PFSK-1 (cell line): ENCODE results near the gene GABRR2.
A peak's percentile ranks its signal among the peaks of the same experiment; 100 is the strongest.

Experiments
- FOXP2 ChIP-seq: optimal IDR thresholded peaks from 2 replicates; pipeline ENCODE3; 2011; ENCODE audit warnings: borderline replicate concordance, control low read depth, inconsistent platforms; ENCODE audit not compliant: insufficient read depth; ENCODE audit errors: extremely low read length, extremely low read depth
- POLR2AphosphoS5 ChIP-seq: IDR thresholded peaks from 2 replicates; pipeline ENCODE4 v1.6.1; 2012; ENCODE audit warnings: low read depth, mild to moderate bottlenecking, control low read depth, low read length, moderate library complexity
- SIN3A ChIP-seq: IDR thresholded peaks from 2 replicates; pipeline ENCODE4 v1.6.1; 2012; ENCODE audit warnings: mild to moderate bottlenecking, low read length, moderate library complexity, borderline replicate concordance; ENCODE audit not compliant: insufficient read depth
- TAF1 ChIP-seq: IDR thresholded peaks from 2 replicates; pipeline ENCODE4 v1.6.1; 2012; ENCODE audit warnings: low read length, control low read depth, borderline replicate concordance; ENCODE audit not compliant: insufficient read depth
- TF ChIP-seq, protein P1 (sequence below), 2 experiments: IDR thresholded peaks; 2 replicates each; pipeline versions ENCODE4 v1.6.1 to v1.8.0; 2011 to 2012; ENCODE audit warnings: low read depth in 2 of 2, low read length in 2 of 2, control low read depth in 1 of 2, inconsistent platforms in 1 of 2, mild to moderate bottlenecking in 1 of 2, moderate library complexity in 1 of 2; ENCODE audit not compliant: insufficient read depth in 1 of 2

The GABRR2 gene

DNA sequence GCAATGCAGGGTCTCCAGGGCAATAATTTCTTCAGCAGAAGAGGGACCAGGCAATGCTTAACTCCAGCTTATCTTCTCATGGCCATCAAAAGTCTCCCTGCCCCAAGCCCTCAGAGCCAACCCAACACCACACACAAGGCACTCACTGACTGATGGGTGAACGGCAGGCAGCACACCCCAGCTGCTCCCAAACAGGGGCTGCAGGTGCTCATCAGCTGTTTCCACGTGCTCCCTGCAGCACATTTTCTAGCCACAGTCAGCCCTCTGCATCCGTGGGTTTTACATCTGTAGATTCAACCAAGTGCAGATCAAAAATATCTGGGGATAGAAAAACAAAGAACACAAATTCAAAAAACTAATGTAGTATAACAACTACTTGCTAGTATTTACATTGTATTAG lies 94.0 kb downstream of the GABRR2 start:
- TF ChIP-seq, protein P1, sequence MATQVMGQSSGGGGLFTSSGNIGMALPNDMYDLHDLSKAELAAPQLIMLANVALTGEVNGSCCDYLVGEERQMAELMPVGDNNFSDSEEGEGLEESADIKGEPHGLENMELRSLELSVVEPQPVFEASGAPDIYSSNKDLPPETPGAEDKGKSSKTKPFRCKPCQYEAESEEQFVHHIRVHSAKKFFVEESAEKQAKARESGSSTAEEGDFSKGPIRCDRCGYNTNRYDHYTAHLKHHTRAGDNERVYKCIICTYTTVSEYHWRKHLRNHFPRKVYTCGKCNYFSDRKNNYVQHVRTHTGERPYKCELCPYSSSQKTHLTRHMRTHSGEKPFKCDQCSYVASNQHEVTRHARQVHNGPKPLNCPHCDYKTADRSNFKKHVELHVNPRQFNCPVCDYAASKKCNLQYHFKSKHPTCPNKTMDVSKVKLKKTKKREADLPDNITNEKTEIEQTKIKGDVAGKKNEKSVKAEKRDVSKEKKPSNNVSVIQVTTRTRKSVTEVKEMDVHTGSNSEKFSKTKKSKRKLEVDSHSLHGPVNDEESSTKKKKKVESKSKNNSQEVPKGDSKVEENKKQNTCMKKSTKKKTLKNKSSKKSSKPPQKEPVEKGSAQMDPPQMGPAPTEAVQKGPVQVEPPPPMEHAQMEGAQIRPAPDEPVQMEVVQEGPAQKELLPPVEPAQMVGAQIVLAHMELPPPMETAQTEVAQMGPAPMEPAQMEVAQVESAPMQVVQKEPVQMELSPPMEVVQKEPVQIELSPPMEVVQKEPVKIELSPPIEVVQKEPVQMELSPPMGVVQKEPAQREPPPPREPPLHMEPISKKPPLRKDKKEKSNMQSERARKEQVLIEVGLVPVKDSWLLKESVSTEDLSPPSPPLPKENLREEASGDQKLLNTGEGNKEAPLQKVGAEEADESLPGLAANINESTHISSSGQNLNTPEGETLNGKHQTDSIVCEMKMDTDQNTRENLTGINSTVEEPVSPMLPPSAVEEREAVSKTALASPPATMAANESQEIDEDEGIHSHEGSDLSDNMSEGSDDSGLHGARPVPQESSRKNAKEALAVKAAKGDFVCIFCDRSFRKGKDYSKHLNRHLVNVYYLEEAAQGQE (IDR thresholded peaks at IDR 0.05; ENCODE audit: insufficient read depth in 1 of 2, low read depth in 2 of 2, low read length in 2 of 2), result no peak
- TF ChIP-seq FOXP2, result no peak
- no peak for TF ChIP-seq POLR2AphosphoS5
- TF ChIP-seq TAF1, result no peak
- no peak for TF ChIP-seq SIN3A

DNA sequence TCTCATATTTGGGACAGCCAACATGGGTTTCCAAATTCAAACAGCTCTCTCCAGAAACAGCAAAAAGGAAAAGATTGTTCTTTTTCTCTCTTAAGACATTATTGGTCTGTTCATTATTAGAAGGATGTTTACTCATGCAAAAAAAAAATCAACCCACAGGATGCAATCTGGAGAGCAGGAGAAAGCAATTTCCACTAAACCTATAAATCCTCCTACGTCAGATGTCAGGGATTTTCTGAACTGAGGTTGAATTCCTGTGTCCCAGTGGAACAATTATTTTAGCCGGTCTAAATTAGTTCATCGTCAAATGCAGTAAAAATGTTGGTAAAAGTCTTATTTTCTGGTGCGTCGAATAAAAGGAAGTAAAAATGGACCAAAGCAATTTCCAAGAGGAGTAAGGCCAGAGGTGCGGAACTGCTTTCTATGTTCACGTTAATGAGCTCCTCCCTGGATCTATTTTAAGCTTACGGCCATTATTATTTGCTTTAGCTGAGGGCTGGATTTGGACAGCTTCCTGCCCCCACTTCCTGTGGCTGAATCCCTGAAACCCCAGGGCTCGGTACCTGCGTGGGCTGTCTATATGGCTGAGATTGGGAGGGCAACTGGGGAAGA lies 97.7 kb downstream of the GABRR2 start, which contains the start of gene GABRR1:
GABRR1 (minus strand) TSS at position 60 of the 612 bp plus-strand sequence; CDS start at position 24, 36 bp downstream.
- TF ChIP-seq TAF1, result peak; percentile 51; the same call in 1 of the 2 replicates
- TF ChIP-seq, protein P1 (IDR thresholded peaks at IDR 0.05; ENCODE audit: insufficient read depth in 1 of 2, low read depth in 2 of 2, low read length in 2 of 2), result peak in 1 of 2 experiments; percentile 51; a peak in 1 of 4 replicates
- TF ChIP-seq POLR2AphosphoS5, result no peak
- no peak for TF ChIP-seq SIN3A

- TF ChIP-seq FOXP2, result no peak
- TF ChIP-seq, protein P1 (IDR thresholded peaks at IDR 0.05; ENCODE audit: insufficient read depth in 1 of 2, low read depth in 2 of 2, low read length in 2 of 2), result no peak
- no peak for TF ChIP-seq TAF1
- TF ChIP-seq SIN3A, result no peak
- TF ChIP-seq POLR2AphosphoS5, result no peak
These were observed 98.7 kb downstream of the GABRR2 start for GRCh38 chr6:89216411-89216810.

- TF ChIP-seq FOXP2, result no peak
- TF ChIP-seq TAF1, result no peak
- no peak for TF ChIP-seq SIN3A
- TF ChIP-seq, protein P1 (IDR thresholded peaks at IDR 0.05; ENCODE audit: insufficient read depth in 1 of 2, low read depth in 2 of 2, low read length in 2 of 2), result no peak
- TF ChIP-seq POLR2AphosphoS5, result no peak
These were observed 99.7 kb downstream of the GABRR2 start for GRCh38 chr6:89215391-89215790.
